ENCODE results near the gene SPDYC. TPM values are rescaled to one million over a fixed set of nuclear protein-coding genes. Genes with fewer than 3 reads are reported as not detected.
"Not testable (repeated sequence)": the region's sequence is repeated elsewhere in the genome, so short reads cannot be mapped to it uniquely, and the experiment has no call there.

The SPDYC gene
- total RNA-seq, 1 donor from 2014 or later, result not detected

GRCh38 chr11:65167656-65168055 lies 2.4 kb upstream of the SPDYC start:
- no peak for DNase-seq (ENCODE audit: low read depth in 2 of 2)

DNA sequence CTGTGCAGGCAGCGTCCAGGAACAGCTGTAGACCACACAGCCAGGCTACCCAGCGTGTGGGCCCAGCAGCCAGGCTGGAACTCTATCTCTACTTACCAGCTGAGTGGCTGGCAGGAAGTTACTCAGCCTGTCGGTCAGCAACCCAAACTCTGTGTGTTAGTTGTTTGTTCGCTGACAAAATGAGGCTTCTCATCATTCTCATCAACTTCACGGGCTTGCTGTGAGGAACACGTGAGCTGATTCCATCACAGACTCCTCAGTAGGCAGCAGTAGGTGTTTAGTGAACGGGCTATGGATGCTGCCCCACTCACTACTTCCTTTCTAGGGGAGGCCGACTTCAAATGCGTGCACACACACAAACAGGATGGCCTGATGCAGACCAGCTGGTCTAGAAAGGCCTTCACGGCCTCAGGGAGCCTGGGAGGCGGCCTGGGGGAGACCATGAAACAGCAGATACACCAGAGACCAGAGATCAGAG lies 830 bp upstream of the SPDYC start:
- DNase-seq (ENCODE audit: low read depth in 2 of 2), result peak in 1 of 2 donors; percentile 92

DNA sequence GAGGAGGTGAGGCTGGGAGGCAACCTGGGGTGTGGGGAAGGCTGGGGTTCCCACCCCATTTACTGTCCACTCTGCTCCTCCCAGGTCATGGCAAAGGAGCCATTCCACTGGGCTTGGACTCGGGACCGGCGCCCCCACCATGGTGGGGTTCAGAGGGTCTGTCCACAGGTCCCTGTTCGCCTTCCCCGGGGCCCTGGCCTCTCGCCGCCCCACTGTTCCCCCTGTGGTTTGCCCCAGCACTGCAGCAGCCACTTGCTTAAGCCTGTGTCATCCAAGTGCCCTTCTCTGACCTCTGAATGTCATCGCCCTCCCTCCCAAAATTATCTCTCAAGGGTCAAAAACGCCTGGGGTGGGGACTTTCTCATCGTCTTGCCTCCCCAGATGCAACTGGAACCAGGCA lies 2.6 kb downstream of the SPDYC start:
- DNase-seq (ENCODE audit: low read depth in 2 of 2), result no peak

DNA sequence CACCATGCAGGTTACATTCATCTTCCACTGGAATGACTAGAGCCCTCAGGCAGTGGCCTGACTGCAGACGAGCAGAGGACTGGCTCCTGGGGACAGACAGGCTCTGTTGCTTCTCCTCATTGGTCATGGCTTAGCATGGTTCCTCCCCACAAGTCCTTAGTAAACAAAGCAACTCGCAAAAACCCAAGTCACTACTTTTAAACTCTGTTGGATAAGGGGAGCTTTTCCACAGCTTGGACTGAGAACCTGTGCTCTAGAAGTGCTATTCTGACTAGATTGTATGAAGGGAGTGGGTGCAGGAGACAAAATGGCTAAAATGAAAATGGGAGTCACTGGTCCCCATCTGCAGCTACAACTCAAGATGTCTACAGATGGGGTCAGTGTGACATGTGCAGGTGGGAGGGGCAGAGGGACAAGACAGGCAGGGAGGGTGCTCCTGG lies 4.6 kb downstream of the SPDYC start:
- DNase-seq (ENCODE audit: low read depth in 2 of 2), result not testable (repeated sequence)

GRCh38 chr11:65180877-65181568 lies 11.0 kb downstream of the SPDYC start:
- peak in 1 of 2 donors; percentile 72 for DNase-seq (ENCODE audit: low read depth in 2 of 2)

- peak in 1 of 2 donors; percentile 76 for DNase-seq (ENCODE audit: low read depth in 2 of 2)
Measured at GRCh38 chr11:65181569-65182257, 11.7 kb downstream of the SPDYC start, which contains the start of gene CAPN1. TSS of gene CAPN1 (plus strand) at chr11:65181928. CDS start at chr11:65182702, 774 bp downstream.

DNA sequence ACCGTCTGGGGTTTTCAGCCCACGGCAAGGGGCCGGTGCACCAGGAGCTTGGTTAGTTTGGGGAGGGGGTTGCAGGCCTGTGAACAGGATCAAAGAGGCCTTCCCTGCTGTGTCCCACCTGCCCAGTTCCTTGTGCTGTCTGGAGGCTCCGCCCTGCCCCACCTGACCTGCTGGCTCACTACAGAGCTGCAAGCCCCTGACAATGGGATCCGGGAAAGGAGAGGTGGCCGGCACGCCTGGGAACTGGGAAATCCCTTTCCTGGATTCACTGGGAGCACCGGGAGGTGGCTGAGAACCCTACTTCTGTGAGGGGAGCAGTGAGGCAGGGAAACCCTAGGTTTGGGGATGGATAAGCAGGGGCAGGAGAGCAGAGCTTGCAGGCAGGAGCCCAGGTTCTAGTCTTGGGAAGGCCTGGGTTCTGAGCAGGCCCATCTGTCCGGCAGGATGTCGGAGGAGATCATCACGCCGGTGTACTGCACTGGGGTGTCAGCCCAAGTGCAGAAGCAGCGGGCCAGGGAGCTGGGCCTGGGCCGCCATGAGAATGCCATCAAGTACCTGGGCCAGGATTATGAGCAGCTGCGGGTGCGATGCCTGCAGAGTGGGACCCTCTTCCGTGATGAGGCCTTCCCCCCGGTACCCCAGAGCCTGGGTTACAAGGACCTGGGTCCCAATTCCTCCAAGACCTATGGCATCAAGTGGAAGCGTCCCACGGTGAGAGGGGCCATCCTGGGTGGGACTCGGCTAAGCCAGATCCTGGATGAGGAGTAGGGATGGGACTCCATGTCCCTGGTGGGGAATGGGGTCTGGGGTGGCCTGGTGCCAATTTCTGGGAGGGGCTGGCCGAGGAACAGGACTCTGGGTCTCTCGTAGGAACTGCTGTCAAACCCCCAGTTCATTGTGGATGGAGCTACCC lies 12.5 kb downstream of the SPDYC start:
- peak in 1 of 2 donors; percentile 55 for DNase-seq (ENCODE audit: low read depth in 2 of 2)

GRCh38 chr11:65183201-65183891 lies 13.3 kb downstream of the SPDYC start:
- DNase-seq (ENCODE audit: low read depth in 2 of 2), result no peak

DNA sequence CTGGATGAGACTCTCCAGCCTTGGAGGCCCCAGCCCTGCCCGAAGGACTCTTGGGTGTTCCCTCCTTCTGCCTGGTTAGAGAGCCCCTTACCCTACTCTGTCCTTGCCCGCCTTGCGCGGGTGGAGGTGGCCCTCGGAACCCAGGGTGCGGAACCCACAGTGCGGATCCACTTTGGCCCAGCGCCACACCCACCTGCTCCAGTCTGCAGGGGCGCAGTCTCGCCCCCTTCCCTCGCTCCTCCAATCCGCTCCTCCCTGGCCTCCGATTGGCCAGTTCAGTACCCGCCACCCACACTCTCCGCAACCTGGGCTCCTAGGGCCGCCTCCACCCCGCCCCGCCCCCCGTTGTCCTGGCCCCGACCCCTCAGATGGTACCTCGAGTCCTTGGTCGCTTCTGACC lies 14.1 kb downstream of the SPDYC start:
- DNase-seq (ENCODE audit: low read depth in 2 of 2), result no peak

- DNase-seq (ENCODE audit: low read depth in 2 of 2), result no peak
Measured at GRCh38 chr11:65185171-65185570, 15.1 kb downstream of the SPDYC start.

DNA sequence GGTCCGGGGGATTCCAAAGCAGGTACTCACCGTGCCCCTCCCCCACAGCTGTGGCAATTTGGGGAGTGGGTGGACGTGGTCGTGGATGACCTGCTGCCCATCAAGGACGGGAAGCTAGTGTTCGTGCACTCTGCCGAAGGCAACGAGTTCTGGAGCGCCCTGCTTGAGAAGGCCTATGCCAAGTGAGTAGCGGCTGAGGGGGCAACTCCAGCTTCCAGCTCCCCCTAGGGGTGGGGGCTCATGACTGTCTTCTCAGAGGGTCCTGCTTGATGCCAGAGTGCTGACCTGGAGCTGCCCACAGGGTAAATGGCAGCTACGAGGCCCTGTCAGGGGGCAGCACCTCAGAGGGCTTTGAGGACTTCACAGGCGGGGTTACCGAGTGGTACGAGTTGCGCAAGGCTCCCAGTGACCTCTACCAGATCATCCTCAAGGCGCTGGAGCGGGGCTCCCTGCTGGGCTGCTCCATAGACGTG lies 15.9 kb downstream of the SPDYC start:
- DNase-seq (ENCODE audit: low read depth in 2 of 2), result no peak

- no peak for DNase-seq (ENCODE audit: low read depth in 2 of 2)
Measured at GRCh38 chr11:65186701-65187100, 16.7 kb downstream of the SPDYC start.

GRCh38 chr11:65187146-65187675 lies 17.2 kb downstream of the SPDYC start:
- no peak for DNase-seq (ENCODE audit: low read depth in 2 of 2)

- DNase-seq (ENCODE audit: low read depth in 2 of 2), result no peak
Measured at GRCh38 chr11:65187971-65188461, 18.0 kb downstream of the SPDYC start.

DNA sequence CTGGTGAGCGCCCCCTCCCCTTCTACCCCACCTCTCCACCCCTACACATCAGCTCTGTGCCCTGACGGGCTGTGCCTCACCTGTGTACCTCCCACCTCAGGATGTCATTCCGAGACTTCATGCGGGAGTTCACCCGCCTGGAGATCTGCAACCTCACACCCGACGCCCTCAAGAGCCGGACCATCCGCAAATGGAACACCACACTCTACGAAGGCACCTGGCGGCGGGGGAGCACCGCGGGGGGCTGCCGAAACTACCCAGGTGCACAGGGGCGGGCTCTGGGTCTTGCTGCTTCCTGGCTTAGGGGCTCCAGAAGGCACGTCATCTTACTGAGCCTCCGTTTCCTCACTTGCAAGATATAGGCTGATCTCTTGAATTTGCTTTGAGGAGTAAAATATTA lies 18.5 kb downstream of the SPDYC start:
- no peak for DNase-seq (ENCODE audit: low read depth in 2 of 2)

DNA sequence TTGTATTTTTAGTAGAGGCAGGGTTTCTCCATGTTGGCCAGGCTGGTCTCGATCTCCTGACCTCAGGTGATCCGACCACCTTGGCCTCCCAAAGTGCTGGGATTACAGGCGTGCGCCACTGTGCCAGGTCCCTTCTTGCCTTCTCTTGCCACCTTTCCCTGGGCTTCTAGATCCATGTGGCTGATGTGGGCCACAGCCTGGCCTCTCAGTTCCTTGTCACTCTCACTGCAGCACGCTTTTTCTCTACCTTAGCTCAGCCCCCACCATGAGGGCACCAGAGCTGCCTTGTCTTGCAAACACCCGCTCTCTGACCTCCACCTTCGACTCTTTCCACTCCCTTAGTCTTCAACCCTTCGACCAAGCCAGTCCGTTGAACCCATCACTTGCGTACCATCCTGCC lies 19.2 kb downstream of the SPDYC start:
- no peak for DNase-seq (ENCODE audit: low read depth in 2 of 2)

GRCh38 chr11:65194564-65194963 lies 24.5 kb downstream of the SPDYC start:
- no peak for DNase-seq (ENCODE audit: low read depth in 2 of 2)

- DNase-seq (ENCODE audit: low read depth in 2 of 2), result no peak
Measured at GRCh38 chr11:65204143-65204542, 34.1 kb downstream of the SPDYC start.

- DNase-seq (ENCODE audit: low read depth in 2 of 2), result peak in 1 of 2 donors; percentile 48
Measured at GRCh38 chr11:65204646-65205601, 34.9 kb downstream of the SPDYC start.
